Tibial artery (tissue), 4 donors: ENCODE measurements around the gene ITM2B.
"Not testable (repeated sequence)": the region's sequence is repeated elsewhere in the genome, so short reads cannot be mapped to it uniquely, and the experiment has no call there.

Source experiments
- DNase-seq, 2 donors: peaks; one replicate each; pipeline ENCODE4 v3.0.0-alpha.2; 2019
- H3K27ac ChIP-seq, 2 donors: fragments of 200-600 bp; sonication (generic) in 1 of 2; 1 replicate in 1 of 2; 2 replicates in 1 of 2; pipeline ENCODE4 v1.5.1; 2018 to 2019; ENCODE audit warnings: mild to moderate bottlenecking in 1 of 2
- H3K27me3 ChIP-seq, 2 donors: fragments of 200-600 bp; sonication (generic) in 1 of 2; one replicate each; pipeline versions ENCODE4 v1.5.1 to v1.6.0; 2016 to 2019
- H3K36me3 ChIP-seq, 3 donors: fragments of 200-600 bp; sonication (generic) in 2 of 3; one replicate each; pipeline ENCODE4 v1.5.1; 2016 to 2019; ENCODE audit warnings: mild to moderate bottlenecking in 2 of 3
- H3K4me1 ChIP-seq, 4 donors: fragments of 200-600 bp; sonication (generic) in 2 of 4; 1 replicate in 3 of 4; 2 replicates in 1 of 4; pipeline ENCODE4 v1.5.1; 2016 to 2019
- H3K4me3 ChIP-seq, 2 donors: fragments of 200-600 bp; sonication (generic) in 1 of 2; 1 replicate in 1 of 2; 2 replicates in 1 of 2; pipeline ENCODE4 v1.5.1; 2018 to 2019; ENCODE audit warnings: mild to moderate bottlenecking in 2 of 2
- H3K9me3 ChIP-seq, 3 donors: fragments of 200-600 bp; sonication (generic) in 1 of 3; one replicate each; pipeline ENCODE4 v1.5.1; 2016 to 2019
- intact Hi-C: fragments of 100-400 bp; cut with DNase I; formaldehyde crosslinking; loops from one replicate; pipeline ENCODE4 v1.15.0; 2023; ENCODE audit warnings: low total_unique reads
- TF ChIP-seq, protein P1 (sequence below), 2 experiments: fragments of 200-600 bp in 1 of 2; fragments of 450-650 bp in 1 of 2; IDR thresholded peaks; one replicate each; pipeline ENCODE4 v1.5.1; 2017 to 2019; ENCODE audit warnings: antibody characterized with exemption in 2 of 2, mild to moderate bottlenecking in 1 of 2, moderate library complexity in 1 of 2

The ITM2B gene

DNA sequence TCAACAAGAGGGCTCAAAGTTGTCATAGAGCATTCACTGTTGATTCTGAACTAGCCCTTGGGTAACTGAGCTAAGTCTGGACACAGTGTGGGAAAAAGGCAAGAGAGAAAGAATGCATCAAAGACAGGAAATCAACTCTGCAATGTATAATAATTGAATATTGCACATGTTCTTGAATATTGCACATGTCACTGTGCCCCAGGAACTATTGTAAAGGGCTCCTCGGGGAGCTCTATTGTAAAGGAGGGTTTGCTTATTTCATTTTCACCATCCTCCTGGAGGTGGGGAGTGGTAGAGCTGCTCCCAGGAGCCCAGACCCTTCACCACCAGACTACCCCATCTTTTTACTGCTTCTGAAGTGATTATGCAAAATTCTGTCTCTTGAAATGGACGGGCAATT, 44.4 kb upstream of the ITM2B start:
- H3K27me3 ChIP-seq, result no peaks in the 10 kb centered on the region
- H3K27ac ChIP-seq, result no peak overlapping the region
- H3K9me3 ChIP-seq, result no peaks in the 10 kb centered on the region
- intact Hi-C loops, result no loop called here
- TF ChIP-seq, protein P1, sequence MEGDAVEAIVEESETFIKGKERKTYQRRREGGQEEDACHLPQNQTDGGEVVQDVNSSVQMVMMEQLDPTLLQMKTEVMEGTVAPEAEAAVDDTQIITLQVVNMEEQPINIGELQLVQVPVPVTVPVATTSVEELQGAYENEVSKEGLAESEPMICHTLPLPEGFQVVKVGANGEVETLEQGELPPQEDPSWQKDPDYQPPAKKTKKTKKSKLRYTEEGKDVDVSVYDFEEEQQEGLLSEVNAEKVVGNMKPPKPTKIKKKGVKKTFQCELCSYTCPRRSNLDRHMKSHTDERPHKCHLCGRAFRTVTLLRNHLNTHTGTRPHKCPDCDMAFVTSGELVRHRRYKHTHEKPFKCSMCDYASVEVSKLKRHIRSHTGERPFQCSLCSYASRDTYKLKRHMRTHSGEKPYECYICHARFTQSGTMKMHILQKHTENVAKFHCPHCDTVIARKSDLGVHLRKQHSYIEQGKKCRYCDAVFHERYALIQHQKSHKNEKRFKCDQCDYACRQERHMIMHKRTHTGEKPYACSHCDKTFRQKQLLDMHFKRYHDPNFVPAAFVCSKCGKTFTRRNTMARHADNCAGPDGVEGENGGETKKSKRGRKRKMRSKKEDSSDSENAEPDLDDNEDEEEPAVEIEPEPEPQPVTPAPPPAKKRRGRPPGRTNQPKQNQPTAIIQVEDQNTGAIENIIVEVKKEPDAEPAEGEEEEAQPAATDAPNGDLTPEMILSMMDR (IDR thresholded peaks at IDR 0.05), result no peak
- no peaks in the 10 kb centered on the region for H3K36me3 ChIP-seq
- H3K4me1 ChIP-seq, result no peaks in the 10 kb centered on the region
- no peak for DNase-seq
- H3K4me3 ChIP-seq, result no peak overlapping the region

DNA sequence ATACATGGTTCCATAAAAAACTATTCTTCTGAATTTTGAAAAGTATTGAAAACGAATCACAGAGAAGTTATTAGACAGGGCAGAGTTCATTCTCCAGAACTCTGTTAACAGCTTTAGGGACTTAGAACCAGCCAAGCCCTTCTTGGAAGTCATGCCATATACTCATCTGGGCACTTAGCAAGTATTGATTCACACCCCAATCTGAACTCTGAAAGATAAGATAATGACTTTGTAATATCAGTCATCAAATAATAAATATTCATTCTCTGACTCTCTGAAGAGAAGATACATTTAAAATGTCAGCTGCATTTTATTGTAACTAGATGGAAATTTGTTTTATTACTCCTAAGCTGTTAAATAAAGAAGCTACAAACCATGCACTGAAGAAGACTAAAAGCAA, 43.8 kb upstream of the ITM2B start:
- TF ChIP-seq, protein P1 (IDR thresholded peaks at IDR 0.05), result no peak
- intact Hi-C loops, result no loop called here

DNA sequence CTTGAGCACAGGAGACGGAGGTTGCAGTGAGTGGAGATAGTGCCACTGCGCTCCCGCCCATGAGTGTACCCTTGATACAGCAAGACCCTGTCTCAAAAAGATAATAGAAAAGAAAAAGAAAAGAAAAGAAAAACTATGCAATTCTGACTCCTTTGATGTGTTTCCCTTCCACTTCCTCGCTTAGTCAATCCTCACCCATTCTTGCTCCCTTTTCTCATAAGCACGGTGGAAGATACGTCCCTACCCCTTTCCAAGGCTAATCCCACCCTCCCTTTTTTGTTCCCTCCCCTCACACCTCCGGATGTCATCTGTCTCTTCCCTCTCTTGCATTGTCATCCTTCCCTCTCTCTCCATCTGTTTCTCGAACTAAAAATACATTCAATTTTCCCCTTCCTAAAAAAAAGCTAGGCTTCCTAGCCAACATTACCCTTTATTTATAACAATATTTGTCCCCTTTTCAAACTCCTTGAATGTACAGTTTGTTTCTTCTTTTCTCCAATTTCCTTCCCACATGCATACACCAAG, 40.5 kb upstream of the ITM2B start:
- H3K9me3 ChIP-seq, result no peaks in the 10 kb centered on the region
- no peak for DNase-seq
- H3K4me3 ChIP-seq, result no peak overlapping the region
- H3K27ac ChIP-seq, result no peak overlapping the region
- H3K4me1 ChIP-seq, result no peaks in the 10 kb centered on the region
- H3K36me3 ChIP-seq, result no peaks in the 10 kb centered on the region
- TF ChIP-seq, protein P1 (IDR thresholded peaks at IDR 0.05), result no peak
- no peaks in the 10 kb centered on the region for H3K27me3 ChIP-seq
- intact Hi-C loops, result no loop called here

More for the DNA sequence above, 43.8 kb upstream of the ITM2B start:
- no peak for DNase-seq
- no peaks in the 10 kb centered on the region for H3K27me3 ChIP-seq
- H3K4me3 ChIP-seq, result no peak overlapping the region
- H3K4me1 ChIP-seq, result no peaks in the 10 kb centered on the region
- no peaks in the 10 kb centered on the region for H3K36me3 ChIP-seq
- H3K9me3 ChIP-seq, result no peaks in the 10 kb centered on the region
- H3K27ac ChIP-seq, result no peak overlapping the region

DNA sequence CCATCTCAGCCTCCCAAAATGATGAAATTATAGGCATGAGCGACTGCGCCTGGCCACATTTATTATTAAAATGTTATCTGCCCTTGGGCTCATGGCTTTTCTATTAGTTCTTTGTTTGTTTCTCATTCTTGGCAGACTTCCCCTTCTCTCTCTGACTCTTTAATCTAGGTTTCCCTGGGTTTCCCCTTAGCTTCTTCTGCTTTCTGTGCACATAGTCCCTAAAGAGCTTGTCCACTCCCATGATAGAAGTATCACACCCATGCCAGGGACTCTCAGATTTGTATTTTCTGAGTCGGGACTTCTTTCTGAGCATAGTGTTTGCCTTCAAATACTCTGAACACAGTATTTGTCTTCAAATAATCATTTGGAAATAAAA, 38.6 kb upstream of the ITM2B start:
- H3K9me3 ChIP-seq, result no peaks in the 10 kb centered on the region
- H3K36me3 ChIP-seq, result no peaks in the 10 kb centered on the region
- H3K4me3 ChIP-seq, result no peak overlapping the region
- TF ChIP-seq, protein P1 (IDR thresholded peaks at IDR 0.05), result no peak
- no peaks in the 10 kb centered on the region for H3K4me1 ChIP-seq
- intact Hi-C loops, result no loop called here
- DNase-seq, result no peak
- no peak overlapping the region for H3K27ac ChIP-seq
- H3K27me3 ChIP-seq, result no peaks in the 10 kb centered on the region

DNA sequence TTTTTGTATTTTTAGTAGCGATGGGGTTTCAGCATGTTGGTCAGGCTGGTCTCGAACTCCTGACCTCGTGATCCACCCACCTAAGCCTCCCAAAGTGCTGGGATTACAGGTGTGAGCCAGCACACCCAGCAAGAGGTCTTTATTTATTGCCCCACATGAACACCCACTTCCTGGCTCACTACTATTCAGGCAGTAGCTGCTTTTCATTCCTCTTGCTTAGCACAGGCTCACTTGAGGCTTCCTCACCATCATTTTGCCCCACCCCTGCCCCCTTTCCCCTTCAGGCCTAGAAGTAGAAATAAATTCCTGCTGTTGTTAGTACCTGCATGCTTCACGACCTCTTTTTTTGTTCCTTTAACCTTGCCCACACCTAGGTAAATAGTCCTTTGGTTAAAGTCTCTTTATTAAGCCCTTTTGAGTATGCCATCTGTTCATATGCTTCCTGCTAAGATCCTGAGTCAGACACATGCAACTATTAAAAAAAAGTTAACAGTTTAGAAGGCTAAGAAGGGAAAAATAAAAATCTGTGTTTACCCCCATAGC, 33.5 kb upstream of the ITM2B start:
- TF ChIP-seq, protein P1 (IDR thresholded peaks at IDR 0.05), result no peak
- no peak overlapping the region for H3K27ac ChIP-seq
- H3K9me3 ChIP-seq, result no peaks in the 10 kb centered on the region
- no peaks in the 10 kb centered on the region for H3K36me3 ChIP-seq
- H3K27me3 ChIP-seq, result no peaks in the 10 kb centered on the region
- H3K4me3 ChIP-seq, result no peak overlapping the region
- H3K4me1 ChIP-seq, result no peaks in the 10 kb centered on the region
- intact Hi-C loops, result no loop called here
- DNase-seq, result no peak

DNA sequence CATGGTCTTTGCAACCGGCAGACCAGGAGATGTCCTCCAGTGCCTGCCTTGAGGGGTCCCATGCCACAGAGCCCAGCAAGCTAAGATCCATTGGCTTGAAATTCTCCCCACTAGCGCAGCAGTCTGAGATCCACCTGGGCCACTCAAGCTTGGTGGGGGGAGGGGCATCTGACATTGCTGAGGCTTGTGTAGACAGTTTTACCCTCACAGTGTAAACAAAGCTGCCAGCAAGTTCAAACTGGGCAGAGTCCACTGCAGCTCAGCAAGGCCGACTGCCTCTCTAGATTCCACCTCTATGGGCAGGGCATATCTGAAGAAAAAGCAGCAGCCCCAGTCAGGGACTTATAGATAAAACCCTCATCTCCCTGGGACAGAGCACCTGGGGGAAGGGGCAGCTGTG, 32.0 kb upstream of the ITM2B start:
- Histone ChIP-seq H3K4me1 (no peaks in the 10 kb centered on the region), H3K9me3 (no peaks in the 10 kb centered on the region), H3K36me3 (no peaks in the 10 kb centered on the region), H3K27me3 (no peaks in the 10 kb centered on the region), H3K4me3 (no peak overlapping the region), H3K27ac (no peak overlapping the region)
- TF ChIP-seq, protein P1 (IDR thresholded peaks at IDR 0.05), result no peak
- no peak for DNase-seq
- intact Hi-C loops, result no loop called here

DNA sequence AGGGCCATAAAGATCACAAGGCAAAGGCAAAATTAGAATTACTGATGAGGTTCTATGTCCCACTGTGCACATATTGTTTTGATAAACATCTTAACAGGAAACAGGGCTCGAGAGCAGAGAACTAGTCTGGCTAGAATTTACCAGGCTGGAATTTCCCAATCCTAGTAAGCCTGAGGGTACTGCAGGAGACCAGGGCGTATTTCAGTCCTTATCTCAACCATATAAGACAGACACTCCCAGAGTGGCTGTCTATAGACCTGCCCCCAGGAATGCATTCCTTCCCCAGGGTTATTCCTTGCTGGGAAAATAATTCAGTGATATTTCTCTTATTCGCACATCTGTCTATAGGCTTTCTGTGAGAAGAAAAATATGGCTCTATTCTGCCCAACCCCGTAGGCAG, 25.8 kb upstream of the ITM2B start:
- H3K9me3 ChIP-seq, H3K4me3 ChIP-seq, H3K27me3 ChIP-seq, H3K27ac ChIP-seq, H3K4me1 ChIP-seq, intact Hi-C loops, DNase-seq, H3K36me3 ChIP-seq: not testable (repeated sequence)
